ENCODE data around the gene TPX2.

DNA sequence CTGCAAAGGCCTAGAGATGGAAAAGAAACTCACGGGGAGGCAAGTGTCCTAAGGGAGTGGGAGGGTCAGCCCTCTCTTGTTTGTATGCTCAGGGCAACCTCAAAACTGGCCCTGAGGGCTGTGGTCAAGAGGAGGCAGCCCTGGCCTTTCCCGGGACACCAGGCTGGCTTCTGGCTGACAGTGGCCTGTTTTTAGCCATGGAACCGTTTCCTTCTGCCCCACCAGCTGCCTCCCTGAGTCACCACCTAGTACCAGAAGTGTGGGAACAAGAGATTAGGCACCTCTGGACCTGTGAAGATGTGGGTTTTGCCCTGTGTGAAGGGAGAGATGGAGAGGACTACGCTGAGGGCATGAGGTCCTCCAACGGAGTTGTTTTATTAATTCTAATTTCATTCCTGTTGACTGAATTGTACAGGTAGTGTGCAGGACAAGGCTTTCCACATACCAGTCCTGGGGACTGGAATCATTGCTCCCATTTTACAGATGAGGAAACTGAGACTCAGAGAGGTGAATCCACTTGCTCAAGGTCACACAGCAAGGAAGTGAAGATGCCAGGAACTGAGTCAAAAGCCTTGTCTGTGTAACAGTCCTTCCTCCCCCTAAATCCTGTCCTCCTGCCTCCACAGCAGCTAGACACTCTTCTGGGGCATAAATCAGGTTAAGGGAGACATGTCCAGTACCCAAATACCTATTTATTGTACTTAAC, 100.8 kb downstream of the TPX2 start:
- TF ChIP-seq EP300 (IDR thresholded peaks at IDR 0.05) (no peak), POLR2AphosphoS5 (IDR thresholded peaks at IDR 0.05) (no peak), POLR2A (IDR thresholded peaks at IDR 0.05) (no peak)
- TF ChIP-seq, protein P1, sequence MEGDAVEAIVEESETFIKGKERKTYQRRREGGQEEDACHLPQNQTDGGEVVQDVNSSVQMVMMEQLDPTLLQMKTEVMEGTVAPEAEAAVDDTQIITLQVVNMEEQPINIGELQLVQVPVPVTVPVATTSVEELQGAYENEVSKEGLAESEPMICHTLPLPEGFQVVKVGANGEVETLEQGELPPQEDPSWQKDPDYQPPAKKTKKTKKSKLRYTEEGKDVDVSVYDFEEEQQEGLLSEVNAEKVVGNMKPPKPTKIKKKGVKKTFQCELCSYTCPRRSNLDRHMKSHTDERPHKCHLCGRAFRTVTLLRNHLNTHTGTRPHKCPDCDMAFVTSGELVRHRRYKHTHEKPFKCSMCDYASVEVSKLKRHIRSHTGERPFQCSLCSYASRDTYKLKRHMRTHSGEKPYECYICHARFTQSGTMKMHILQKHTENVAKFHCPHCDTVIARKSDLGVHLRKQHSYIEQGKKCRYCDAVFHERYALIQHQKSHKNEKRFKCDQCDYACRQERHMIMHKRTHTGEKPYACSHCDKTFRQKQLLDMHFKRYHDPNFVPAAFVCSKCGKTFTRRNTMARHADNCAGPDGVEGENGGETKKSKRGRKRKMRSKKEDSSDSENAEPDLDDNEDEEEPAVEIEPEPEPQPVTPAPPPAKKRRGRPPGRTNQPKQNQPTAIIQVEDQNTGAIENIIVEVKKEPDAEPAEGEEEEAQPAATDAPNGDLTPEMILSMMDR (IDR thresholded peaks at IDR 0.05) = no peak
